CD8-positive, alpha-beta memory T cell (primary cell): ENCODE results near the gene ANO4. TPM values are rescaled to one million over a fixed set of nuclear protein-coding genes. Genes with fewer than 3 reads are reported as not detected.

Experiments used
- CTCF ChIA-PET: fragments of 350-600 bp; sonication (Branson Sonifier 250); formaldehyde crosslinking; loops from one replicate; lab custom pipeline; 2021; ENCODE audit warnings: antibody characterized with exemption; lab: Charles Lee
- POLR2A ChIA-PET: fragments of 350-600 bp; sonication (Branson Sonifier 250); formaldehyde crosslinking; loops from one replicate; lab custom pipeline; 2021; ENCODE audit warnings: antibody characterized with exemption; lab: Charles Lee
- DNase-seq, 5 donors: peaks; one replicate each; pipeline versions ENCODE4 v3.0.0 to v3.0.0-alpha.2; 2020 to 2022; ENCODE audit warnings: mixed read lengths in 1 of 5
- H3K27ac ChIP-seq: one replicate; pipeline ENCODE4 v1.7.0; 2013; ENCODE audit warnings: low read depth, mild to moderate bottlenecking, low read length, moderate library complexity
- H3K27me3 ChIP-seq: 2 replicates; pipeline ENCODE4 v1.7.0; 2013; ENCODE audit warnings: low read length, mild to moderate bottlenecking; ENCODE audit not compliant: insufficient read depth, poor library complexity, severe bottlenecking
- H3K36me3 ChIP-seq: 2 replicates; pipeline ENCODE4 v1.7.0; 2013; ENCODE audit warnings: mild to moderate bottlenecking, low read length, moderate library complexity; ENCODE audit not compliant: insufficient read depth
- H3K4me1 ChIP-seq: 2 replicates; pipeline ENCODE4 v1.7.0; 2013; ENCODE audit warnings: mild to moderate bottlenecking, low read length, moderate library complexity; ENCODE audit not compliant: insufficient read depth
- H3K4me3 ChIP-seq: 2 replicates; pipeline ENCODE4 v1.7.0; 2013; ENCODE audit warnings: mild to moderate bottlenecking, low read length
- H3K9me3 ChIP-seq: 2 replicates; pipeline ENCODE4 v1.7.0; 2013; ENCODE audit warnings: mild to moderate bottlenecking, low read length
- H3K27ac Mint-ChIP-seq, 8 donors: one replicate each; pipeline ENCODE4 v1.8.0; 2020 to 2021; ENCODE audit warnings: mixed read lengths in 8 of 8, mild to moderate bottlenecking in 6 of 8, inconsistent platforms in 3 of 8, moderate library complexity in 3 of 8
- H3K27me3 Mint-ChIP-seq, 2 donors: one replicate each; pipeline ENCODE4 v1.8.0; 2020 to 2021; ENCODE audit warnings: mixed read lengths in 2 of 2, mild to moderate bottlenecking in 1 of 2, moderate library complexity in 1 of 2
- H3K36me3 Mint-ChIP-seq, 3 donors: one replicate each; pipeline ENCODE4 v1.8.0; 2020 to 2021; ENCODE audit warnings: mixed read lengths in 3 of 3, inconsistent platforms in 1 of 3, mild to moderate bottlenecking in 1 of 3
- H3K4me1 Mint-ChIP-seq, 3 donors: one replicate each; pipeline ENCODE4 v1.8.0; 2020 to 2021; ENCODE audit warnings: mixed read lengths in 3 of 3, inconsistent platforms in 1 of 3, mild to moderate bottlenecking in 1 of 3
- H3K4me3 Mint-ChIP-seq, 7 donors: one replicate each; pipeline ENCODE4 v1.8.0; 2020 to 2021; ENCODE audit warnings: mixed read lengths in 7 of 7, mild to moderate bottlenecking in 6 of 7, moderate library complexity in 4 of 7, inconsistent platforms in 2 of 7
- H3K9me3 Mint-ChIP-seq, 5 donors: one replicate each; pipeline ENCODE4 v1.8.0; 2020 to 2022; ENCODE audit warnings: mixed read lengths in 5 of 5, mild to moderate bottlenecking in 3 of 5, moderate library complexity in 2 of 5, inconsistent platforms in 1 of 5
- polyA plus RNA-seq: library from polyadenylated mRNA; unstranded; fragments of 300-500 nt; fragmentation: Illumina TruSeq; gene quantifications from one replicate; pipeline ENCODE4 v1.2.3, GENCODE V29; 2021
- total RNA-seq, 2 experiments: library from RNA; stranded (reverse); gene quantifications; one replicate each; pipeline ENCODE4 v1.2.3, GENCODE V29; 2021

The ANO4 gene
- total and polyA plus RNA-seq, 3 experiments from 2014 or later, result not detected

DNA sequence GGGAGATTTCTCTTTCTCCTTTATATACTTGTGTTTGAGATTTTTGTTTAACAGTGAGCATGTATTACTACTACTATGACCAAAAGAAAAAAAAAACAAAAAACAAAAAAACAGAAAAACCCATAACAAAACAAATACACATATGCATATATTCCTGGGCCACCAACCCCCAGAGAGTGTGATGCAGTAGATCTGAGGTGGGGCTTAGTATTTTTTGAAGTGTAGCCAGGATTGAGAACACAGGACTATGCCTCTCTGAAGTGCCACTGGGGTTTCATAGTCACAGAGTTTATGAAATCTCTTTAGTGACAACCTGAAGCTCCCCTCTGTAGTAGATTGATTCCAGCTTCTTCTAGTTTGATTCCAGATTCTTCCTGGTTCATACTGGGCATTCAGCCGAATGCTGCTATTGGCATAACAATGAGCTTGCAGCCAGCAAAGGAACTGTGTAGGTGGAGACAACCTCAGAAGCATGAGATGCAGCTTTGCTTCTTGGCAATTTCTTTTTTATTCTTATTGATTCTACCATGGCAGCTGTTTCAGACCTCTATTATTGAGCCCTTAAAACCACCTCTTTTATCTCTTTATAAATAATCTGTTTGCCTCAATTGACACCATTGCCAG lies 15.5 kb upstream of the ANO4 start:
- H3K27ac Mint-ChIP-seq, result no peak overlapping the region
- Histone ChIP-seq H3K9me3 (no peaks in the 10 kb centered on the region), H3K27me3 (no peaks in the 10 kb centered on the region), H3K4me3 (no peak overlapping the region), H3K27ac (no peak overlapping the region), H3K36me3 (no peaks in the 10 kb centered on the region), H3K4me1 (no peaks in the 10 kb centered on the region)
- H3K4me1 Mint-ChIP-seq, result no peaks in the 10 kb centered on the region
- H3K9me3 Mint-ChIP-seq, result no peaks in the 10 kb centered on the region
- ChIA-PET CTCF (no interaction called here), POLR2A (no interaction called here)
- no peaks in the 10 kb centered on the region for H3K36me3 Mint-ChIP-seq
- H3K4me3 Mint-ChIP-seq, result no peak overlapping the region
- DNase-seq, result no peak
- H3K27me3 Mint-ChIP-seq, result no peaks in the 10 kb centered on the region

DNA sequence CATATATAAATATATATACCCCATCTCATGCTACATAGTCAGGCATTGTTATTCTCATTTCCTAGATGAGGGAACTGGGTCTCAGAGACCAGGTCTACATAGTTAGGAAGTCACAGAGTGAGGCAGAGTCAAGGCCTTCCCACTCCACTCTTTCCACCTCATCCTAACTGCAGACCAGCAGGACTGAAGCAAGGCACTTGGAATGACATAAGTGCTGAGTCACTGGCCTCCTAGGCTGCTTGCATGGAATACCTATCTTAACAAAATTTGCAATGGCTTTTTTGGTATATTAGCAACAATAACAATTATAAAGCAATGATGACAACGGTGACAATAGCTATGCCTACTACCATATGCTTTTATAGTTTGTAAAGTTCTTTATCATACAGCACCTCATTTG lies 5.4 kb upstream of the ANO4 start:
- no peak overlapping the region for H3K4me3 Mint-ChIP-seq
- peaks cover 0 to 7% (median 4%) of the 10 kb centered on the region in 5 donors for H3K9me3 Mint-ChIP-seq
- ChIA-PET CTCF (no interaction called here), POLR2A (no interaction called here)
- no peaks in the 10 kb centered on the region for H3K27me3 Mint-ChIP-seq
- Histone ChIP-seq H3K27ac (no peak overlapping the region), H3K36me3 (no peaks in the 10 kb centered on the region), H3K27me3 (no peaks in the 10 kb centered on the region), H3K9me3 (no peaks in the 10 kb centered on the region), H3K4me1 (no peaks in the 10 kb centered on the region), H3K4me3 (no peak overlapping the region)
- H3K36me3 Mint-ChIP-seq, result no peaks in the 10 kb centered on the region
- no peak overlapping the region for H3K27ac Mint-ChIP-seq
- DNase-seq, result no peak
- H3K4me1 Mint-ChIP-seq, result no peaks in the 10 kb centered on the region

DNA sequence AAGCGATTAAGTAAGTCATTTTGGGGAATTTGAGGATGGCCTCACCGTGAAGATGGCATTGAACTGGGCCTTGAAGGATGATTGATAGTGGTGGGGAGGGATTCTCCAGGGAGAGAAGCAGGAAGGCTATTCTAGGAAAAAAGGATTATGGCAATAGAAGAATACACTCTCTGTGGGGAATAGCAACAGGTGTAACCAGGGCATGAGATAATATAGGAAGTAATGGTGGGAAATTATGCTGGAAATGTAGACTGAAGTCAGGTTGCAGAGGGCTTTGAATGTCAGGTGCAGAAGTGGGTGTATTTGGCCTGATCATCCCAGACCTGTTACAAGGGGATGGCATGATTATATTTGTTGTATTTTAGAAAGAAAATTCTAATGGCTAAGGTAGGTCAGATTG lies 4.6 kb upstream of the ANO4 start:
- Histone ChIP-seq H3K27ac (no peak overlapping the region), H3K27me3 (no peaks in the 10 kb centered on the region), H3K4me1 (no peaks in the 10 kb centered on the region), H3K9me3 (no peaks in the 10 kb centered on the region), H3K4me3 (no peak overlapping the region), H3K36me3 (no peaks in the 10 kb centered on the region)
- H3K36me3 Mint-ChIP-seq, result no peaks in the 10 kb centered on the region
- no peak overlapping the region for H3K4me3 Mint-ChIP-seq
- CTCF ChIA-PET, result no interaction called here
- POLR2A ChIA-PET, result no interaction called here
- peaks cover 0 to 7% (median 5%) of the 10 kb centered on the region in 5 donors for H3K9me3 Mint-ChIP-seq
- H3K4me1 Mint-ChIP-seq, result no peaks in the 10 kb centered on the region
- H3K27ac Mint-ChIP-seq, result no peak overlapping the region
- peaks cover 2 to 4% of the 10 kb centered on the region in 2 donors for H3K27me3 Mint-ChIP-seq
- no peak for DNase-seq

DNA sequence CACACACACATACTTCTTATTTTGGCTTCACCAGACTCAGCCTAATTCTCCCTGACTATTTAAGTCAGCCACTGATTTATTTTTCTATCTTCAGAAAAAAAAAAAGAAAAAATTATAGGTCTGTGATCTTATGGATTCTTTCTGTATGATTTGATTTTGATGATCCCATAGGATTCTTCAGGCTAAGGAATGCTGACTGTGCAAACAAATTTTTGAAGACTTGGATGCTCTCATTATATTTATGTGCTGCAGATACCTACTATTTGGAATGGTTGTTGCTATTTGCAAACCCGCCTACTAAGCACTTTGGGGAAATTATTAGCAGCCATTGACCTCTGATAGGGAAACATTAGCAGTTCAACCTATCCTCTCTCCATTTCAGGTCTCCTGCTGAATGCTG lies 4.0 kb upstream of the ANO4 start:
- POLR2A ChIA-PET, result no interaction called here
- Mint-ChIP-seq H3K27ac (no peak overlapping the region), H3K27me3 (peaks cover 5% of the 10 kb centered on the region in 2 donors), H3K4me3 (no peak overlapping the region), H3K4me1 (no peaks in the 10 kb centered on the region), H3K36me3 (no peaks in the 10 kb centered on the region), H3K9me3 (peaks cover 0 to 7% (median 5%) of the 10 kb centered on the region in 5 donors)
- CTCF ChIA-PET, result no interaction called here
- H3K4me1 ChIP-seq, result no peaks in the 10 kb centered on the region
- no peak overlapping the region for H3K4me3 ChIP-seq
- no peak overlapping the region for H3K27ac ChIP-seq
- no peaks in the 10 kb centered on the region for H3K27me3 ChIP-seq
- no peaks in the 10 kb centered on the region for H3K9me3 ChIP-seq
- no peak for DNase-seq
- H3K36me3 ChIP-seq, result no peaks in the 10 kb centered on the region

DNA sequence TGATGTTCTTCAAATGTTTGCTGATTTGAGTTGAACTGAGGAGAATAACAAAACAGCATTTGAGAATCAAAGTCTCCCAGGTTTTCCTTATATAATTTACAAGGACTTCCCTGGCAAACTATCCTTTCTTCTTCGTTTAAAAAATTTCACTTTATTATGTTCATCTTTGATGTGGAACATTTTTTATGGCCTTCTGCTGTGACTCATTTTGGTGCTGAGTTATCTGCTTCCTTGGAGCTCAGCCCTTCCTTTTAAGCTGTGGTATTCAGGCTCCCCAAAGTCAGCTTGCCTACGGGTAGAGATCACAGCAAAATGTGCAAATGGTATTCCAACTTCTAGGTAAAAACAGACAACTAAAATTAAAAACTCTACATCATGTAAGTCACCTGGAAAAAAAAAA lies 1.4 kb upstream of the ANO4 start:
- H3K4me3 Mint-ChIP-seq, result no peak overlapping the region
- no peaks in the 10 kb centered on the region for H3K4me1 ChIP-seq
- no peaks in the 10 kb centered on the region for H3K27me3 ChIP-seq
- no peak overlapping the region for H3K27ac Mint-ChIP-seq
- H3K4me3 ChIP-seq, result no peak overlapping the region
- H3K36me3 ChIP-seq, result no peaks in the 10 kb centered on the region
- H3K27me3 Mint-ChIP-seq, result peaks cover 5% of the 10 kb centered on the region in 2 donors
- H3K27ac ChIP-seq, result no peak overlapping the region
- ChIA-PET CTCF (no interaction called here), POLR2A (no interaction called here)
- DNase-seq, result no peak
- peaks cover 0 to 6% (median 2%) of the 10 kb centered on the region in 5 donors for H3K9me3 Mint-ChIP-seq
- H3K4me1 Mint-ChIP-seq, result no peaks in the 10 kb centered on the region
- no peaks in the 10 kb centered on the region for H3K9me3 ChIP-seq
- H3K36me3 Mint-ChIP-seq, result no peaks in the 10 kb centered on the region

DNA sequence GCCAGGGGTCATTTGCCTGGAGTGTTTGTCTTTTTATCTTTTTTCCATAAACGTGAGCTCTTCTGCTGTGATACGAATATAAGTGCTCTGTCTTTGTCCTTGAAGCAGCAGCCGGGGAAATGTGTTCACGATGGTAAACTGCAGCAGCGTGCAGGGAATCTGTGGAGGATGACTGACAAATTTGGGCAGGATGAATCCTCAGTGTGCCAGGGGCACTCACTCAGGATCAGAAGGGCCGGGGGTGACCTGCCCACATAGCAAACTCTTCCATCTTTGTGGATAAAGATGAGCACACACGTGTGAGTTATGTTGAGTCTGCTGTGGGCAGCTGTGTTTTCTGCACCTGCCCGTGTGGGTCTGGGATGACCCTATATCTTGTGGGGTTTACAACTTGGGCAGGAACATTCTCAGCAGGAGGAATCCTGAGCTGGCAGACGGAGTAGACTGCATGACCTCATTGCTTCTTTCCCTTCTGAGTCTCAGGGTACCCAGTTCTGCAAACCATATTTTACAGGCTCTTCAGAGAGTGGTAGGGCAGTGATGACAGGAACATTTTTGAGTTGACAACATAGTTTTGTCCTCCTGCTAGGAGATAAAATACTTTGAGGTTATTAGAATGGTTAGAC lies 711 bp downstream of the ANO4 start:
- Mint-ChIP-seq H3K27me3 (peaks cover 5% of the 10 kb centered on the region in 2 donors), H3K4me3 (no peak overlapping the region), H3K27ac (no peak overlapping the region), H3K9me3 (peaks cover 0 to 2% (median 0%) of the 10 kb centered on the region in 5 donors), H3K36me3 (no peaks in the 10 kb centered on the region), H3K4me1 (no peaks in the 10 kb centered on the region)
- POLR2A ChIA-PET, result no interaction called here
- no peak overlapping the region for H3K27ac ChIP-seq
- no peaks in the 10 kb centered on the region for H3K4me1 ChIP-seq
- H3K36me3 ChIP-seq, result no peaks in the 10 kb centered on the region
- no peak overlapping the region for H3K4me3 ChIP-seq
- CTCF ChIA-PET, result no interaction called here
- H3K27me3 ChIP-seq, result no peaks in the 10 kb centered on the region
- no peak for DNase-seq
- H3K9me3 ChIP-seq, result no peaks in the 10 kb centered on the region

DNA sequence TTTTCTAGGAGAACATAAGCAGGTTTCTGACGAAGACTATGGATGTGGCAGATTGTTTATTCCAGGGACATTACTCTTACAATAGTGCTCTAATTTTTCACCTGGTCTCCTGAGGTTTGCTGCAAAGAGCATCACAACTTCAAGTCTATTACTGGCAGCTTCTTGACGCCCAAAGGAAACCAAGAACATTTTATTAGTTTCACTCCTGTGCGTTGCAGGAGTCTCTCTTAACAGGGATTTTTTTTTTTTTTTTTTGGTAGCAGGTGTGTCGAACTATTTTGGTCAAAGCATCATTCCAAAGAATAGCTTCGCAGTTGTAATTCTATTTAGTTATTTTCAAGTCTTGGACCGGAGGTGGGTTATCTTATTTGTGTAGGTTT lies 1.2 kb downstream of the ANO4 start:
- Histone ChIP-seq H3K4me1 (no peaks in the 10 kb centered on the region), H3K27ac (no peak overlapping the region), H3K36me3 (no peaks in the 10 kb centered on the region), H3K27me3 (no peaks in the 10 kb centered on the region), H3K4me3 (no peak overlapping the region), H3K9me3 (no peaks in the 10 kb centered on the region)
- DNase-seq, result no peak
- peaks cover 0 to 2% (median 0%) of the 10 kb centered on the region in 5 donors for H3K9me3 Mint-ChIP-seq
- peaks cover 5% of the 10 kb centered on the region in 2 donors for H3K27me3 Mint-ChIP-seq
- CTCF ChIA-PET, result no interaction called here
- H3K4me3 Mint-ChIP-seq, result no peak overlapping the region
- POLR2A ChIA-PET, result no interaction called here
- H3K27ac Mint-ChIP-seq, result no peak overlapping the region
- no peaks in the 10 kb centered on the region for H3K4me1 Mint-ChIP-seq
- H3K36me3 Mint-ChIP-seq, result no peaks in the 10 kb centered on the region

DNA sequence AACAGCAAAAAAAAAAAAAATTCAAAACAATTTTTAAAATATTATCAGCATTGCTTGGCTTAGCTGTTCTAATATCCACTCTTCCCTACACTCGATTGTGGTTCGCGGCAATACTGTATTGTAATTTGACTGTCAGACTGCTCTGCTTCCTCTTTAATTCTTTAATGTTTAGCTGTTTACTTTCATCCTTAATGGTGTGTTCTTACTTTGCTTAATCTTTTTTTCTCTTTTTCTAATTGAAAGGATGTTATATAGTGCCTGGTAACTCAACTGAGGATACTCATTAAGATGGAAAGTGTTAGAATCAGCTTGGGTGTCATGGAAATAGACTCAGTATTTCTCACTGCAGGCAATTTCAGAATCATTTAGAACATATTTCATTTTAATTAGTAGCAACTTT lies 2.0 kb downstream of the ANO4 start:
- H3K9me3 Mint-ChIP-seq, result peaks cover 0 to 2% (median 0%) of the 10 kb centered on the region in 5 donors
- no peak overlapping the region for H3K27ac Mint-ChIP-seq
- Histone ChIP-seq H3K4me3 (no peak overlapping the region), H3K27me3 (no peaks in the 10 kb centered on the region), H3K27ac (no peak overlapping the region), H3K36me3 (no peaks in the 10 kb centered on the region), H3K4me1 (no peaks in the 10 kb centered on the region), H3K9me3 (no peaks in the 10 kb centered on the region)
- ChIA-PET CTCF (no interaction called here), POLR2A (no interaction called here)
- peaks cover 5% of the 10 kb centered on the region in 2 donors for H3K27me3 Mint-ChIP-seq
- no peaks in the 10 kb centered on the region for H3K36me3 Mint-ChIP-seq
- no peak for DNase-seq
- H3K4me3 Mint-ChIP-seq, result no peak overlapping the region
- no peaks in the 10 kb centered on the region for H3K4me1 Mint-ChIP-seq
